NCI-H82 treated with DMSO at 0.1 percent for 48 hours (cell line): ENCODE results near the gene STX19.

ENCODE experiments used
- DNase-seq: peaks from one replicate; lab custom pipeline; 2025; ENCODE audit not compliant: unreplicated experiment; lab: John Stamatoyannopoulos, UW

The STX19 gene

DNA sequence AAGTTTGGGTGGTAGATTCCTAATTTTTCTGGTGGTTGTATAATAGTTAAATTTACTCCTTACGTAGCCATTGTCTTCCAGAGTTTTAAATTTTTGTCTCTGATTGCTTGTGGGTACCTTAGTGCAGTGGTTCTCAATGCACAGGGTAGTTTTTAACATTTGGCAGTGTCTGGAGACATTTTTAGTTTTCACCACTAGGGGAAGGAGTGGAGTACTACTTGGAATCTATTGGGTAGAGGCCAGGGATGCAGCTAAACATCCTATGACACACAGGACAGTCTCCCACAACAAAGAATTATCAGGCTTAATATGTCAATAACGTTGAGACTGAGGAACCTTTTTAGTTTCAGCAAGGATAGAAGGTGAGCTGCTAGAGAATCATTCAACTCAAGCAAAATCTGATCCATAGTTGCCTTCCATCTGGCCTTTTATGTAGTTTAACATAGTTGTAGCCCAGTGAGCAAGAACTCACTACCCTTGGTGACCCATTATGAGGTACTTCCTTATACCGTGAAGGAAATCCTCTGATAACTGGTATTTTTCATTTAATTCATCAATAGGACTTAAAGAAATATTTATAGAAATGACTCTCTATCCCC lies 8.6 kb upstream of the STX19 start:
- peak; percentile 27 for DNase-seq

DNA sequence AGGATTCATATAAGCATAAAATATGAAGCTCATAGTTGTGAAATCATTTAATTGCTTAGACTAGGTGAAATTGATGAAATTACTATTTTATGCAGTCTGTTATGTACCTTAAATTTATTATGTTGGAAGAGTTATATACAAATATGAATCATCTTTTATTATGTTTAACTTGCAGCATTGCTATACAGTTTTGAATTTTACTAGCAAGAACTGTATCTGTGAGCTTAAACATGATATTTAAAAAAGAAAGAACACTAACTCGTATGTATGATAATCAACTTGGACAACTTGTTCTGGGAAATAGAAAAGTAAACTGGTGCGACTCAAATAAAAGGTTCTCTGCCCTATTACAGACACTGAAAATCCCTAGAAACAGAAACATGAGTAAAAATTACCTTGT lies 1.8 kb downstream of the STX19 start:
- DNase-seq: no peak

DNA sequence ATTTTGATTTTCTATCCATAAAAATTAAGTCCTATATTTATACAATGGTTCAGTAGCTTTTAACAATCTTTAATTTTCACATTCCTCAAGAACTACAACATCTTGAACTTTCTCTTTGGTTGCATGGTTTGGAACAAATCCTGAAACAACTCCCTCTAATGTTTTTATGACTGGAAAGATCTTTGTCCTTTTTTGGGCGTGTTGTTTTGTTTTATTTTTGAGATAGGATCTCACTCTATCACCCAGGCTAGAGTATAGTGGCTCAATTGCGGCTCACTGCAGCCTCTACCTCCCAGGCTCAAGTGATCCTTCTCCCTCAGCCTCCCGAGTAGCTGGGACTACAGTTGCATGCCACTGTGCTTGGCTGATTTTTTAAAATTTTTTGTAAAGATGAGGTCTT lies 4.0 kb downstream of the STX19 start:
- no peak for DNase-seq

DNA sequence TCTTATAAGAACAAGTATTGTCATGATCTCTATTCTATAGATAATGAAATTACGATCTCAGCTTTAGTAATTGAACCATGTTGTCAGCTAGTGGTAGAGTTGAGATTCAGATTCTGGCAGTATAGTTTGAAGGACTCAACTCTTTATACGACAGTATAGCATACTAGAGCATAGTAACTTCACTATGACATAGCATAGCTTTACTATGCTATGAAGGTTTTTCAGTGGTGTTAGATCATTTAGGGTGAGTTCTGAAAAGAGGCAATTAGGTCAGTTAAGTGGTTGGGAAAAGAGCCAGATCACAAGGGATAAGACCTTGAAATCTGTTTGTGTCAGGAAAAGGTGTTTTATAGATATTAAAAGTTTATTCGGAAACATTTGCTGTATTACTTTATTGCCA lies 8.1 kb downstream of the STX19 start:
- DNase-seq: no peak

DNA sequence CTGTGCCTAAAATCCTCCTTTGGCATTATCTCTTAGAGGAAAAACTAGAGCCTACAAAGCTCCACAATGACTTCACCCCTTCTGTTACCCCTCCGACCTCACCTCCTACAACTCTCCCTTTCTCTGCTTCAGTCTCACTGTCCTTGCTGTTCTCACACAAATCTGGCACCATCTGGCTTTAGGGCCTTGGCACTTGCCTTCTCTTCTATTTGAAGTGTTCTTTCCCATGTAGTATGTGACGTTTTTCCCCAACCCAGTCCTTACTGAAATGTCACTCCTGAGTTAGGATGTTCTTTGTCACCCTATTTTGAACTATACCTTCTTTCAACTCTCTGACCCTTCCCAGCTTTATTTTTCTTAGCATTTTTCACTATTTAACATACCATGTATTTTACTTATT lies 8.7 kb downstream of the STX19 start:
- no peak for DNase-seq

DNA sequence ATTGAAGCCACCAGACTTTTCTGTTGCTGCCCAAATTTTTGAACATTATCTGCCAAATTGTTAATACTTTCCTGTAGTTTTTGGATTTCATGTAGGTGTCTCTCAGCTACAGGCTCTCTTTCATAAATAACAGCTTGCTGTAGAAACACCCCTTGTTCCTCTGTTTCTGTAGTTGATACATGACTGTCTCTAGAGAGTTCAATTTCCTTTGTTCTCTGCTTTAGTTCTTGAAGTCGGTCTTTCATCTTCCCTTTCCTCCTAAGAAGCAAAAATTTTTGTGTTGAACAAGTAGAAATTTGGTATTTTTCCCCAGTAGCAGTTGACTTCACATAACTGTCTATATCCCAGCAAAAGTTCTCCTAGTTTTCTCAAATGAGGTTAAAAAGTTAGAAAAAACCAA lies 13.4 kb downstream of the STX19 start:
- DNase-seq: no peak

DNA sequence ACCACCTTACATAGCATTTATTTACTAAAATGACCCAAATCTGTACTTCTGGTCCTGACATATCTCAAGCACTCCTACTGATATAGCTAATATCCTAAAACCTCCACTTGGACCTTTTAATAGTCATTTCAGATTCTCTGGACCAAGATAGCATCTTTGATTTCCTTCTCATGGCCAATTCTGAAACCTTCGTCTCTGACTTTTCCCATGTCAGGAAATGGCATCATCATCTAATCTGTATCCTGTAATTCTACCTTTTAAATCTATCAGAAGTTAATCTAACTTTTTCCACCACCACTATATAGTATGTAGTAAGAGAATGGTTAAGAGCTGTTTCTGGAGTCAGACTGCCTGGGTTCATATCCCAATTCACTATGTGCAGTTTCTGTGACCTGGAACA lies 16.2 kb downstream of the STX19 start:
- DNase-seq: no peak

DNA sequence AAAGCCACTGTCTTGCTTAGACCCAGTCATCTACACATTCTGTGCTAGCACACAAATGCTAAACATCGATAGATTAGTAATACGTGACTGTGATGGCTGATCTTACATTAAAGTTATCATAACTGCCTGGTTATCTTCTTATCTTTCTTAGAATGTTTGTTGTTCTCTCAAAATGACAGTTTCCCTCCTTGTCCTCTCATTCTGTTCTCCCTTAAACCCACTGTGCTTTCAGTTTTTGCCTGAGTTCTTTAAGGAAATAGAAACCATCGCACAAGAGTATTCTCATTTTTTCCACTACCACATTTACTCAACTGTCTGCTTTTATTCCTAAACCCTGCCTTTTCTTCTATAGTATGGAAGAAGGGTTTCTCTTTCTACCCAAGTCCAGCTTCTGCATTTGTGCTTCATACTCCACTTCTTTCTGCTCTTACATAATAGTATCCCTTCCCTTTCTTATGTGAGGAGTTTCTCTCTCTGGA lies 17.1 kb downstream of the STX19 start:
- DNase-seq: no peak

DNA sequence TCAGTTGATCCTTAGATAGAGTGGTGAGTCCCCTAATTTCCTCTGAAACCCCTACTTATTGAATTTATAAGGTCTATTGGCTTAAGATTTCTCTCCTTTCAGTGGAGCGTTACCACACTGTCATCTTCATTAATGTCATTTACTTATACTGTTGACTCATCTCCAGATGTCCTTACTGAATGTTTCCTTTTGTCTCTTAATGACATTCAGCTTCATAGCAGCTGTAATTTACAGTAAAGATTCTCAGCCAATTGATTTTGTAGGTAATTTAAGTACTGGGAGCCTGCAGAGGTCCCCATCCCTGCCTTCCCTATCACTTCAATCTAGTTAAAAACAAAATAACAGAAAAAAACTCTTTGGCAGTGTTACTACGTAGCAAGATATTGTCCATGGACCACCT lies 18.8 kb downstream of the STX19 start:
- peak; percentile 52 for DNase-seq

DNA sequence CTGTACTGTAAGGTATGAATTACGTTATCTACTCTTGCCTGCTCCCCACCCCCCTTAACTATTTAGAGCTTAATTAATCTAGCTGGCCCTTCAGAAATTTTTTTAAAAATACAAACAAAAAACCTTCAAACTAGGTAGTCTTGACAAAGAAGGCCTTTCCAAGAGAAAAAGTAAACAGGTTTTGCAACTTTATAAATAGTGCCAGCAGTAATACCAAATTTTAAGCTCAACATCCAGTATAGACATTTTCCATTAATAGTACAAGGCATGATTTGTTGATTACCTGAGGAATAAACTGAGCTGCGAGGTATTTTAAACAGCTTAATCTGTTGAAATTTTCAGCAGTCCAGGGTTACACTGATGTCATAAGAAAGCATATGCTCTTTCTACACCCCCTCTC lies 20.1 kb downstream of the STX19 start:
- DNase-seq: no peak

DNA sequence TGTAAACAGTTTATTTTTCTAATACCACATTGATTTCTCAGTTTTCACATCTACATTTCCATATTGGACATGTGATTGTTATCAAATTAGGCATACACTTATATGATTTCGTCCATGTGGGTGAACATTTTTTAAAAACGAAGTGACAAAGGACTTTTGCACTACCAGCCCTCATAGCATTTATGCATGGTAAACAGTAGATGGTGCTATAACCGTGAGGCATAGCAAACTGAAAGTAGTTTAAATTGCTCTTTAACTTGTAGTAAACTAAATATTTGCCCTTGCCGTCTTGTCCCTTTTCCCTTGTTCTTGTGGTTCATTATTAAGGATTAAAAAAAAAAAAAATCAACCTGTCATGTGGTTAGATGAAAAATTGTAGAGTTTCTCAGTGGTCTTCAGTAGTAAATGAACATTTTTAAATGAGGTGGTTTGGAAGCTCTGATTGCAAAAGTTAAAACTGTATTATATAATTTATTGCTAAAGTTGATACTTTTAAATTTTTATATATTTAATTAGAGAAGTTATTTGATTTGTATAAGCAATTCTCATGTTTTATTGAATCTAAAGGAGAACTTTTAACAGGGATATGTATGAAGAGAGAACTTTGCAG lies 24.0 kb downstream of the STX19 start:
- DNase-seq: no peak

DNA sequence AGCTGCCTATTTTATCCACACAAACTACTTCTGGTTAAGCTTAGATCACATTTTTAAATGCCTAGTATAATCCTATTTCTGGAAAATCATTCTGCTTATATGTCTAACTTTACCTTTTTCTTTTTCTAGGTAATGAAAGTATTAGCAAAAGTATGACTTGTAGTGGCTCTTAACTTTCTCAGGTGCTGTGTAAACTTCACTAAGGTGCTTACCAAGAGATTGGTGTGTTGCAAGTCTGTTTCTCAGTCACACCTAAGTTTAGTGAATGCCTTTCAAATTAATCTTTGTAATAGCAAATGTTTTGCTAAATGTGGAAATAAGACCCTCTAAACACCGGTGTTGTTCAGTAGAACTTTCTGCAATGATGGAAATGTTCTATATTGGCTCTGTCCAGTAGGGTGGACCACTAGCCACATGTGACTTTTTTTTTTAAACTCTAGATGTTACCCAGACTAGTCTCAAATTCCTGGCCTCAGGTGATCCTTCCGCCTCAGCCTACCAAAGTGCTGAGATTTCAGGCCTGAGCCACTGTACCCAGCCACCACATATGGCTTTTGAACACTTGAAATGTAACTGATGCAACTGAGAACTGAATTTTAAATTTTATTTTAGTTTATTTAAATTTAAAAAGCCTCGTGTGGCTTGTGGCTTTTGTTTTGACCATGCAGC lies 26.4 kb downstream of the STX19 start:
- no peak for DNase-seq

DNA sequence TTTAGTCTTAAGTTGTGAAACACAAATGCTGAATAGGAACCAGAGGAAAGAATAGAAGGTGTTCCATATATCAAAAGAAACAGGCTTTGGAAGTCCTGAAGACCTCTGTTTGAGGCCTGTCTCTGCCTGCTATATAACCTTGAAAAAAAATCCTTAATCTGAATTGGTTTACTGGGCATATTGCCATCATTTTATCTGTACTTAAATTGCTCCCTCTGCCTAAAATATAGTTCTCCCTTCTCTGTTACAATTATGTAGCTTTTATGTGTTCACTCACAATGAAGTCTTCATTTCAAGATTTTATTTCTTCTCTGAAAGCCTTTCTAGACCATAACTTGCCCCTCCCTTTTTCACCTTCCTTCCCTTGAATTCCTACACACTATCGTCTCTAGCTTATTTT lies 27.2 kb downstream of the STX19 start:
- no peak for DNase-seq

DNA sequence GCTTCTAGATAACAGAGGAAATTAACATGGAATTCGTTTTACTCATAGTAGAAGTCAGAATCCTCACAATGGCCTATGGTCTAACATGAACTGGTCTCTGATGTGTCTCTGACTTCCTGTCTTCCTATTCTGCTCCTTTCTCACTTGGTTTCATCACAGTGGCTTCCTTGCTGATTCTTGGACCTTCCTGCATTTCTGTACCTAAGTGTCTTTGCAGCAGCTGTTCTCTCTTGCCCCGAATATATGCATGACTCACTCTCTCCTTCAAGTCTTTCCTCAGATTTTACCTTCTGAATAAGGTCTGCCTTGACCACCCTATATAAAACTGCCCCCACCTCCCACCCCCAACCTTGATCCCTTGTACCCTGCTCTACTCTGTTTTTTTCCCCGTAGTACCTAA lies 34.3 kb downstream of the STX19 start:
- DNase-seq: no peak

DNA sequence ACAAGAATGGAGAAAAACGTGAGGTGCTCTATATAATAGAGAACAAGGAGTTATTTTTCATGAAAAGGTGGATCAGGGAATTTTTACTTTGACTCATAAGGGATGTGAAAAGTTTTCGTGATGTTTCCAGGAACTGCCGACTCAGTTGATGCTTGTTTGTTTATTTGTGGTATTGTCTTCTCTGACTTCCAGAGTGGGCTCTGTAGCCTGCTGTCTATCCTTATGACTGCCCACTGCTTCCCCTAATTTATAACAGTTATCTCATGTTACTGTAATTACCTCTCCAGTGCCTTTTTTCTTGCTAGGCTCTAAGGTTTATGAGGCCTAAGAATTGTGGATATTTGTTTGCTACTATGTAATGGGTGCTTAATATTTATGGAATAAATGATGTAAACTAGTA lies 36.2 kb downstream of the STX19 start:
- DNase-seq: no peak

DNA sequence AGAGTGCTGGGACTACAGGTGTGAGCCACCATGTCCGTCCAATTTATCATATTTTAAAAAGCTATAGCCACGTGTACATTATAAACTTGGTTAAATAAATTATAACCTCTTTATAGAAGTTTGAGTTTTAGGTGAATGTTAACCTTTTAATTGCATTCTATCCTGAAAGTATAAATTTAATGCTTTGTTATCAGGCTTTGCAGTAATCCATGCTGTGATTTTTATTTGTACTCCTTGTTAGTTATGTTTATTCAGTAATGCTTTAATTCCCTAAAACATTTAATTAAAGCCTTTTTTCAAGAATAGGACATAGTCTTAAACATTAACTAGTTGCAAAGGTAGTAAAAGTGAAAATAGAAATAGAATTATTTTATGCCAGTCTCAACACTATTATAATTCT lies 36.8 kb downstream of the STX19 start:
- DNase-seq: no peak

DNA sequence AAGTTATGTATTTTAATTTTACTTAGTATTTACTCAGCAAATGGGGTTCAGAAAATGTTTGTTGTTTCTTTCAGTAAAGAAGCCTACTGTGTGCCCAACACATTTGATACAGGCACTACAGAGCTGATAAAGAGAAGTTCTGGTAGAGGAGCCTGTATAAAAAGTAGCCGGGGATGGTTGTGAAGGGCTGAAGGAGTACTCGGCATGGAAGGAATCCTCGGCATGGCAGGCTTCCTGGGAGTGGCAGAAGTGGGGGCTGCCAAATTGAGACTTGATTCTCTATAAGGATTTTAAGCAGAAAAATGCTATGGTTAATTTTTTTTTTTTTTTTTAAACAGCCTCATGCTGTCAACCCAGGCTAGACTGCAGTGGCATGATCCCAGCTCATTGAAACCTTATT lies 39.2 kb downstream of the STX19 start:
- DNase-seq: no peak

DNA sequence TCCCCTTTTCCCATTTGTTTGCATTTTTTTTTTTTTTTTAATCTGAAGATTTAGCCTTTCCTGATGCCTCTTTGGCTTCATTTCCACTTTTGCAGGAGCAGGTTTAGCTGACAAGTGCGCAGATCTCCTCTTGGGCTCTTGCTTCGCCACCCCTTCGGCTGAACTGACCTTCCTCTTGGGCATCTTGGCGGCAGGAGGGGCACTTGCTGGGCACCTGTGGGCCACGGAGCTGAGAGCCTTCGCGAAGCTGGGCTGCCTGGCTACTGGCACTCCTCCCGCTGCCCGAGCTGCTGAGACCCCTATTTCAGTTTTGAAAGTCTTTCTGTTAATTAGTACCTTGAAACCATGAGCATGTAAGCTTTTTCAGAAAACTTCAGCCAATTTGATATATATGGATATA lies 39.6 kb downstream of the STX19 start:
- DNase-seq: no peak

DNA sequence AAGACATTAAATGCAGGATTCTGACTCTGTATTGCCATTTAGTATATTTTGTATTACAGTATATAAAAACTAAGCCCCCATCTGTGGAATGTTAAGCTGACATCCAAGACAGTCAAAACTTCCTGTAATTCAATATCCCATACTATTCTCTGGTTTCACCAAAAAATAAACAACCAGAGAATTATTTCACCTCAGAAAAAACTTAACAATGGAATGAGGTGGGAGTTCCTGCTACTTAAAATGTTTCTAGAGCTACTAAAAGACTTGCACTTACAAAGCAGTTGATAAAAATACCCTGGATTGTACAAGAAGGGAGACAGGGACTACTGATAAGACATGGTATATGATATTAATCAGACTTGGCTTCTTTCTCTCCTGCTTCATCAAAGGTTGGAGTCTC lies 40.1 kb downstream of the STX19 start:
- no peak for DNase-seq

DNA sequence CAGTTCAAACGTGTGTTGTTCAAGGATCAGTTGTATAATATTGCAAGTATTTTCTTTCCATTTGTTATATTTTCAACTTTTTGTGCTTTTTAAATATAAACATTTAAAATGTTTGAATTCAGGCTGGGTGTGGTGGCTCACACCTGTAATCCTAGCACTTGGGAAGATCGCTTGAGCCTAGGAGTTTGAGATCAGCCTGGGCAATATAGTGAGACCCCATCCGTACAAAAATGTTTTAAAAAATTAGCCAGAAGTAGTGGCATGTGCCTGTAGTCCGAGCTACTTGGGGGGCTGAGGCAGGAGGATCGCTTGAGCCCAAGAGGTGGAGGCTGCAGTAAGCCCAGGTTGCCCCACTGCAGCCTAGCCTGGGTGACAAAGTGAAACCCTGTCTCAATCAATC lies 43.8 kb downstream of the STX19 start:
- no peak for DNase-seq

DNA sequence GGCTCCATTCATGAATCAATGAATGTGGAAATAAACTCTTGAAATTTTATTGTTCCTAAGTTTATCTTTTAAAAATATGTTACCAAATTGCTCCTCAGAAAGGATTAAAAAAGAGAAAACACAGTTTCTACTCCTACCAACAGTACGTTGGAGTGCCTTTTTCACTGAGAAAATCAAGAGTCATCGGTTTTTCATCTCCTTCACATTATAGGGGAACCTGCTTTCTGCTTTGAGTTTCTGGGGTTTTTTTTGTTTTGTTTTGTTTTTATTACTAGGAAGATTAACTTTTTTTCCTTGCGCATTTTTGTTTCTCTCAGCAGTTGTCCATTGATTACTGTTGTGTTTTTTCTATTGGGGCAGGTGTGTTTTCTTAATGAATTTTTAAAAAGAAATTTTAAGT lies 45.0 kb downstream of the STX19 start:
- DNase-seq: no peak

DNA sequence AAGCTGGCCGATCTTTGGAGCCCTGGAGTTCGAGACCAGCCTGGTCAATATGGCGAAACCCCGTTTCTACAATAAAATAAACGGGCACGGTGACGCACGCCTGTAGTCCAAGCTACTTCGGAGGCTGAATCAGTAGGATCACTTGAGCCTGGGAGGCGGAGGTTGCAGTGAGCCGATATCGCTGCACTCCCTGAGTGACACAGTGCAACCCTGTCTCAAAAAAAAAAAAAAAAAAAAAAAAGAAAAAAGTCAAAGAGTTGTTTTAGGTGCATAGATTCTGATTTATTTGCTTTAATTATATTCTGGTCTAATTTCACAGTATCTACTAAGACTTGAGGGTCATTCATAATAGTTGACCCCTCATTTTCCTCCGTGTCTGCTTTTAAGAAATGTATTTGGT lies 46.7 kb downstream of the STX19 start:
- DNase-seq: no peak
